Neural progenitor cell (in vitro differentiated cells): ENCODE results near the gene C1RL. TPM values are rescaled to one million over a fixed set of nuclear protein-coding genes. Genes with fewer than 3 reads are reported as not detected.

ENCODE experiments used
- DNase-seq: peaks from one replicate; pipeline ENCODE4 v3.0.0-alpha.2; 2016; ENCODE audit warnings: low spot score
- H2AFZ ChIP-seq: fragments of 200-600 bp; sonication (generic); replicated peaks from 2 replicates; pipeline ENCODE4 v1.6.1; 2016; ENCODE audit warnings: antibody characterized with exemption
- H3F3A ChIP-seq: fragments of 200-600 bp; sonication (generic); 2 replicates; pipeline ENCODE4 v1.6.1; 2016; ENCODE audit warnings: antibody characterized with exemption, low read depth
- H3K27ac ChIP-seq: fragments of 200-600 bp; sonication (generic); 2 replicates; pipeline ENCODE4 v1.5.1; 2016; ENCODE audit warnings: mild to moderate bottlenecking
- H3K27me3 ChIP-seq: fragments of 200-600 bp; sonication (generic); 2 replicates; pipeline ENCODE4 v1.6.1; 2016; ENCODE audit warnings: mild to moderate bottlenecking, moderate library complexity
- H3K36me3 ChIP-seq: fragments of 200-600 bp; sonication (generic); 2 replicates; pipeline ENCODE4 v1.5.1; 2016
- H3K4me1 ChIP-seq: fragments of 200-600 bp; sonication (generic); 2 replicates; pipeline ENCODE4 v1.6.1; 2016; ENCODE audit warnings: mixed run types
- H3K4me2 ChIP-seq: fragments of 200-600 bp; sonication (generic); 2 replicates; pipeline ENCODE4 v1.6.1; 2016
- H3K4me3 ChIP-seq: fragments of 200-600 bp; sonication (generic); 2 replicates; pipeline ENCODE4 v1.5.1; 2016
- H3K79me2 ChIP-seq: fragments of 200-600 bp; sonication (generic); 2 replicates; pipeline ENCODE4 v1.6.1; 2016; ENCODE audit warnings: low read depth
- H3K9ac ChIP-seq: fragments of 200-600 bp; sonication (generic); 2 replicates; pipeline ENCODE4 v1.6.1; 2016
- H3K9me3 ChIP-seq: fragments of 200-600 bp; sonication (generic); 2 replicates; pipeline ENCODE4 v1.5.1; 2016; ENCODE audit warnings: low read depth
- H4K20me1 ChIP-seq: fragments of 200-600 bp; sonication (generic); 2 replicates; pipeline ENCODE4 v1.6.1; 2016; ENCODE audit warnings: low read depth
- H3K27ac Mint-ChIP-seq: 3 replicates; pipeline ENCODE4 v1.8.0; 2021; ENCODE audit warnings: mixed read lengths
- H3K27me3 Mint-ChIP-seq: 2 replicates; pipeline ENCODE4 v1.8.0; 2022; ENCODE audit warnings: low read depth, mild to moderate bottlenecking, inconsistent platforms, moderate library complexity, mixed read lengths; ENCODE audit not compliant: insufficient read depth
- H3K36me3 Mint-ChIP-seq: 3 replicates; pipeline ENCODE4 v1.8.0; 2021; ENCODE audit warnings: mixed read lengths
- H3K4me1 Mint-ChIP-seq: 3 replicates; pipeline ENCODE4 v1.8.0; 2021; ENCODE audit warnings: mixed read lengths
- H3K4me3 Mint-ChIP-seq: 3 replicates; pipeline ENCODE4 v1.8.0; 2021; ENCODE audit warnings: mild to moderate bottlenecking, moderate library complexity, mixed read lengths
- H3K9me3 Mint-ChIP-seq: 3 replicates; pipeline ENCODE4 v1.8.0; 2020; ENCODE audit warnings: mixed read lengths
- CTCF ChIP-seq: fragments of 200-600 bp; sonication (generic); IDR thresholded peaks from 2 replicates; pipeline ENCODE4 v1.5.1; 2017; ENCODE audit warnings: antibody characterized with exemption, mild to moderate bottlenecking
- EZH2 ChIP-seq: fragments of 200-600 bp; sonication (generic); IDR thresholded peaks from 2 replicates; pipeline ENCODE4 v1.6.1; 2017; ENCODE audit warnings: antibody characterized with exemption, mild to moderate bottlenecking, moderate library complexity
- EZH2phosphoT487 ChIP-seq: fragments of 200-600 bp; sonication (generic); IDR thresholded peaks from 2 replicates; pipeline ENCODE4 v1.6.1; 2017; ENCODE audit warnings: antibody characterized with exemption
- total RNA-seq: library from RNA; depleted of rRNA; stranded (reverse); fragments of >200 nt; gene quantifications from 2 replicates; pipeline ENCODE4 v1.2.3, GENCODE V29; 2015; ENCODE audit warnings: low replicate concordance

C1RL gene
- total RNA-seq, 1 donor from 2014 or later, result 32.2 TPM

GRCh38 chr12:7116916-7117315 lies 7.9 kb upstream of the C1RL start:
- Histone ChIP-seq H2AFZ (no peak overlapping the region), H3F3A (no peaks in the 10 kb centered on the region), H3K36me3 (no peaks in the 10 kb centered on the region), H4K20me1 (no peaks in the 10 kb centered on the region), H3K27ac (no peak overlapping the region), H3K4me3 (no peak overlapping the region), H3K9ac (no peak overlapping the region), H3K4me1 (no peaks in the 10 kb centered on the region), H3K9me3 (no peaks in the 10 kb centered on the region), H3K4me2 (no peak overlapping the region), H3K79me2 (no peaks in the 10 kb centered on the region), H3K27me3 (no peaks in the 10 kb centered on the region)
- H3K4me1 Mint-ChIP-seq, result no peaks in the 10 kb centered on the region
- no peak for DNase-seq
- no peaks in the 10 kb centered on the region for H3K9me3 Mint-ChIP-seq
- peak overlapping the region; percentile 74 for H3K27ac Mint-ChIP-seq
- no peak for TF ChIP-seq CTCF
- no peak for TF ChIP-seq EZH2phosphoT487
- no peak for TF ChIP-seq EZH2
- no peak overlapping the region for H3K4me3 Mint-ChIP-seq
- no peaks in the 10 kb centered on the region for H3K36me3 Mint-ChIP-seq
- H3K27me3 Mint-ChIP-seq, result peaks cover 15% of the 10 kb centered on the region

- Histone ChIP-seq H3K79me2 (no peaks in the 10 kb centered on the region), H3K4me2 (no peak overlapping the region), H4K20me1 (no peaks in the 10 kb centered on the region), H3K4me1 (no peaks in the 10 kb centered on the region), H3K27ac (no peak overlapping the region), H2AFZ (no peak overlapping the region), H3F3A (no peaks in the 10 kb centered on the region), H3K9me3 (no peaks in the 10 kb centered on the region), H3K9ac (no peak overlapping the region), H3K4me3 (no peak overlapping the region), H3K27me3 (no peaks in the 10 kb centered on the region), H3K36me3 (no peaks in the 10 kb centered on the region)
- Mint-ChIP-seq H3K27me3 (peaks cover 15% of the 10 kb centered on the region), H3K36me3 (no peaks in the 10 kb centered on the region), H3K9me3 (no peaks in the 10 kb centered on the region), H3K4me3 (no peak overlapping the region), H3K4me1 (no peaks in the 10 kb centered on the region), H3K27ac (peak overlapping the region; percentile 74)
- no peak for TF ChIP-seq EZH2phosphoT487
- TF ChIP-seq EZH2, result no peak
- no peak for TF ChIP-seq CTCF
- no peak for DNase-seq
These were observed 7.2 kb upstream of the C1RL start for GRCh38 chr12:7116196-7116595.

GRCh38 chr12:7114851-7115250 lies 5.8 kb upstream of the C1RL start:
- no peak for DNase-seq
- Histone ChIP-seq H3K4me2 (no peak overlapping the region), H3K27me3 (no peaks in the 10 kb centered on the region), H3K27ac (no peak overlapping the region), H3K4me3 (no peak overlapping the region), H3K79me2 (no peaks in the 10 kb centered on the region), H3K36me3 (no peaks in the 10 kb centered on the region), H4K20me1 (no peaks in the 10 kb centered on the region), H3K9ac (no peak overlapping the region), H2AFZ (no peak overlapping the region), H3K4me1 (no peaks in the 10 kb centered on the region), H3F3A (no peaks in the 10 kb centered on the region), H3K9me3 (no peaks in the 10 kb centered on the region)
- TF ChIP-seq EZH2phosphoT487, result no peak
- no peak for TF ChIP-seq CTCF
- no peak for TF ChIP-seq EZH2
- H3K36me3 Mint-ChIP-seq, result no peaks in the 10 kb centered on the region
- H3K4me1 Mint-ChIP-seq, result no peaks in the 10 kb centered on the region
- H3K4me3 Mint-ChIP-seq, result no peak overlapping the region
- no peaks in the 10 kb centered on the region for H3K9me3 Mint-ChIP-seq
- no peak overlapping the region for H3K27ac Mint-ChIP-seq
- peaks cover 11% of the 10 kb centered on the region for H3K27me3 Mint-ChIP-seq

GRCh38 chr12:7114008-7114407 lies 5.0 kb upstream of the C1RL start:
- Mint-ChIP-seq H3K9me3 (no peaks in the 10 kb centered on the region), H3K27ac (no peak overlapping the region), H3K27me3 (peaks cover 11% of the 10 kb centered on the region), H3K36me3 (no peaks in the 10 kb centered on the region), H3K4me3 (no peak overlapping the region), H3K4me1 (peaks cover 6% of the 10 kb centered on the region)
- H3K27ac ChIP-seq, result no peak overlapping the region
- TF ChIP-seq EZH2phosphoT487 (no peak), CTCF (no peak), EZH2 (no peak)
- H3K4me3 ChIP-seq, result no peak overlapping the region
- H3K79me2 ChIP-seq, result no peaks in the 10 kb centered on the region
- H3F3A ChIP-seq, result no peaks in the 10 kb centered on the region
- no peaks in the 10 kb centered on the region for H3K36me3 ChIP-seq
- no peaks in the 10 kb centered on the region for H4K20me1 ChIP-seq
- no peaks in the 10 kb centered on the region for H3K4me1 ChIP-seq
- H3K4me2 ChIP-seq, result no peak overlapping the region
- no peaks in the 10 kb centered on the region for H3K9me3 ChIP-seq
- H2AFZ ChIP-seq, result no peak overlapping the region
- H3K9ac ChIP-seq, result no peak overlapping the region
- H3K27me3 ChIP-seq, result no peaks in the 10 kb centered on the region
- DNase-seq, result no peak
